HUES48 (cell line): ENCODE data around the gene CASK.

Source experiments
- H3K27ac ChIP-seq: one replicate; pipeline ENCODE4 v1.7.0; 2013; ENCODE audit warnings: low read depth, low read length, inconsistent platforms
- H3K27me3 ChIP-seq: 2 replicates; pipeline ENCODE4 v1.6.1; 2013; ENCODE audit warnings: mild to moderate bottlenecking, low read length; ENCODE audit not compliant: control insufficient read depth, insufficient read depth
- H3K36me3 ChIP-seq: 2 replicates; pipeline ENCODE4 v1.6.1; 2013; ENCODE audit warnings: low read length; ENCODE audit not compliant: control insufficient read depth, insufficient read depth
- H3K4me1 ChIP-seq: 2 replicates; pipeline ENCODE4 v1.6.1; 2013; ENCODE audit warnings: mild to moderate bottlenecking, low read length; ENCODE audit not compliant: control insufficient read depth, insufficient read depth
- H3K4me3 ChIP-seq: 2 replicates; pipeline ENCODE4 v1.5.1; 2013; ENCODE audit warnings: mild to moderate bottlenecking, low read depth, low read length
- H3K9ac ChIP-seq: 2 replicates; pipeline ENCODE4 v1.6.1; 2013; ENCODE audit warnings: mild to moderate bottlenecking, low read depth, low read length, moderate library complexity
- H3K9me3 ChIP-seq: 2 replicates; pipeline ENCODE4 v1.6.1; 2013; ENCODE audit warnings: low read length; ENCODE audit not compliant: control insufficient read depth, insufficient read depth

The CASK gene

DNA sequence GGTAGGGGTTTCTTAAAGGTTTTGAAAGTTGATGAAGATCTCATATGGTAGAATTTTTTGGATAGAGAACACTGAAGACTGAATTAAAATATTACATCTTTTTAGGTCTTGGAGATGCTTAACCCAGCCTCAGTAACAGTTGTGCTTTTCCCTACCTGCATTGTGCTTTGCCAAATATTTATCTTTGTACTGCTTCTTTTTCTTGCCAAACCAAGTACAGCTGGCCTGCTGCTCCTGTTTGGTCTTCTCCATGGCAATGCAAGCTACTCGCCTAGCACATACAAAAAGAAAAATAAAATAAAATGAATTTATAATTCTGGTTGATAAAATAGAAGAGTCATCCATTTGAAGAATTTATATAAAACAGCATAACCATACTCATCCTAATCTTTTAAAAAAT lies 380.8 kb downstream of the CASK start:
- Histone ChIP-seq H3K4me3 (no peak overlapping the region), H3K27me3 (no peaks in the 10 kb centered on the region), H3K9me3 (no peaks in the 10 kb centered on the region), H3K36me3 (peaks cover 16% of the 10 kb centered on the region; the same call in 1 of the 2 replicates), H3K27ac (no peak overlapping the region), H3K4me1 (no peaks in the 10 kb centered on the region), H3K9ac (no peak overlapping the region)

DNA sequence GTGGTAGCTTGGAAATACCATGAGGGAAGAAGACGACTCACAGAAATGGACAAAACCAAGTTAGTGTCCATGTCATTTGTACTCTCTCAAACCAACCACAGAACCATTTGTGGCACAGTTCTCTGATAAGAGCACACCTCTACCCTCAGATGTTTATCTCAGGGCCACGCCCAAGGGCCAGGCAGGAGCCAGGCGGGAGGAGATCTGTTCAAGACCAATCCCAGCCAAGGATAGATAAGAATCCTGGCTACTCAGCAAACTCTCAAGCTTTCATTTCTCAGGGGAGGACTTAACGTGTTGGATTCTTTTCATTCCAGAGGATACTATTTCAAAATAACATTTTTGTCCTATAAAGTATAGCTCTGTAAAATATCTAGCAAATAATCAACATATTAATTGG lies 381.2 kb downstream of the CASK start:
- Histone ChIP-seq H3K9ac (no peak overlapping the region), H3K27me3 (no peaks in the 10 kb centered on the region), H3K4me1 (no peaks in the 10 kb centered on the region), H3K4me3 (no peak overlapping the region), H3K36me3 (peaks cover 16% of the 10 kb centered on the region; the same call in 1 of the 2 replicates), H3K27ac (no peak overlapping the region), H3K9me3 (no peaks in the 10 kb centered on the region)

DNA sequence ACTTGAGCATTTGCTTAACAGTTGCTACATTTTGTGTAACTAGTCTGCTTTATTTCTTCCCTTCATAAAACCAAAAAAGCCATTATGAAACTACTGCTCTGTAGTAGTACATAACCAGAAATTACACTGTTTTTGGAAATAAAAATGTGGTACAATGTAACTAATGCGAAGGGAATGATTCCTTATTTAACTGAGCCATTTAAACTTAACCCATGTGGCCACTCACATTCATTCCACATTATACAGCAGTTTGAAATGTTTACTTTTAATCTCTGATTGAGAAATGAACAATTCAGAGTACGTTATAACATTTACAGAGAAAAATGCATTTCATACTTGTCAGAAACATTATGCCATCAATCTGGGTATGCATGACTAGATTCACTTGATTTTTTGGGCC lies 382.0 kb downstream of the CASK start:
- Histone ChIP-seq H3K27ac (no peak overlapping the region), H3K4me3 (no peak overlapping the region), H3K27me3 (no peaks in the 10 kb centered on the region), H3K36me3 (peaks cover 16% of the 10 kb centered on the region; the same call in 1 of the 2 replicates), H3K9me3 (no peaks in the 10 kb centered on the region), H3K9ac (no peak overlapping the region), H3K4me1 (no peaks in the 10 kb centered on the region)

DNA sequence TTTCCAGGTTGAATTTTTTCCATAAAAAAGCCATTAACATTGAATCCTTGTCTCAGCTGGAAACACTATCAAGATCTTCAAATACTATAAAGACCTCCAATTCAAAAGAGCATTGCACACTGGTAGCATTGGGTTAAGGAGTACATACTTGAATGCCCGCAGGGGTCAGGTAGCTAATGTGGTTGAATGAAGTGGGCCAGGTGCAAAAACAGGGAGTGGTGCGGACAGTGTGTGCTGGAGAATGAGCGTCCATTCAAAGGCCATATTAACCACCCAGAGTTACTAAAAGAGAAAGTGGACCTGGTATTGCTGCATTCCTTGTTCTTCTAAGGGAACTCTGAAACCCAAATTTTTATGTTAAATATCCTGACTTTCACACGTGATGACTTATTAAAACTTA lies 384.6 kb downstream of the CASK start:
- H3K4me1 ChIP-seq: no peaks in the 10 kb centered on the region
- no peaks in the 10 kb centered on the region for H3K27me3 ChIP-seq
- no peak overlapping the region for H3K27ac ChIP-seq
- no peaks in the 10 kb centered on the region for H3K9me3 ChIP-seq
- no peak overlapping the region for H3K4me3 ChIP-seq
- H3K9ac ChIP-seq: no peak overlapping the region
- peaks cover 19% of the 10 kb centered on the region; the same call in 1 of the 2 replicates for H3K36me3 ChIP-seq

DNA sequence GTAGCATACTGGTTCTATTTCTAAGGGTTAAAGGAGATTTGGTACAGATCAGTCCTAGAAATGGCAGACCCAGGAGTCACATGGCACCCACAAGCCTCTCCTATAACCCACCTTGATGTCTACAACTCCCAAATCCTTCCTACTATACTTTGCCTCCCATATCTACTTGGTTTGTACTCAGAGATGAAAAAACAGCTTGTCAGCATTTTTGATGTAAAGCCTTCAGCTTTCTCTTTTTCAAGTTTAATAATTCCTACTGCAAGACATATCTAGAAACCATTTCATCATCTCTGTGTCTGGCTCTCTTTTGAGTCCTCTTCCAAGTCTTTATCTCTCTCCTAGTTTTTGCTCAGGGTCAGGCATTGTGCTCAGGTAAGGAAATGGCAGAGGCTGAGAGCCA lies 393.3 kb downstream of the CASK start:
- Histone ChIP-seq H3K9me3 (no peaks in the 10 kb centered on the region), H3K27me3 (no peaks in the 10 kb centered on the region), H3K27ac (no peak overlapping the region), H3K4me1 (no peaks in the 10 kb centered on the region), H3K4me3 (no peak overlapping the region), H3K36me3 (peaks cover 35% of the 10 kb centered on the region), H3K9ac (no peak overlapping the region)

DNA sequence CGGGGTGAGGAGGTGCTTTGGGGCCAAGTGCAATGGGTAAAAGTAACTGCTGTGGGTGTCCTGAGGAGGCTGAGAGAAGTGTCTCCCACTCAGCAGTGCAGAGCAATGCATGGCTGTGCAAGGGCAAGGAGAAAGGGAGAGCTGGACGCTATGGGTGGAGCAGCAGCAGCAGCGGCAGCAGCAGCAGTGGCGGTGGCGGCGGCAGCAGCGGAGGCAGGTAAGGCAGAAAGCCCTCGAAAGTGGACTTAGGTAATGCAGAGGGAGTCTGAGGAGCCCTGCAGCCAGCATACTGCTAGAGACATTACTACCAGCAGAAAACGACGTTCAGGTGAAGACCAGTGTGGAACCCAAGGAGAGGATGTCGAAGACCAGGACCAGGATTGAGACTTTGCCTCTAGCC lies 394.1 kb downstream of the CASK start:
- no peak overlapping the region for H3K4me3 ChIP-seq
- no peak overlapping the region for H3K9ac ChIP-seq
- no peaks in the 10 kb centered on the region for H3K27me3 ChIP-seq
- H3K9me3 ChIP-seq: no peaks in the 10 kb centered on the region
- H3K4me1 ChIP-seq: no peaks in the 10 kb centered on the region
- peaks cover 32% of the 10 kb centered on the region for H3K36me3 ChIP-seq
- no peak overlapping the region for H3K27ac ChIP-seq

DNA sequence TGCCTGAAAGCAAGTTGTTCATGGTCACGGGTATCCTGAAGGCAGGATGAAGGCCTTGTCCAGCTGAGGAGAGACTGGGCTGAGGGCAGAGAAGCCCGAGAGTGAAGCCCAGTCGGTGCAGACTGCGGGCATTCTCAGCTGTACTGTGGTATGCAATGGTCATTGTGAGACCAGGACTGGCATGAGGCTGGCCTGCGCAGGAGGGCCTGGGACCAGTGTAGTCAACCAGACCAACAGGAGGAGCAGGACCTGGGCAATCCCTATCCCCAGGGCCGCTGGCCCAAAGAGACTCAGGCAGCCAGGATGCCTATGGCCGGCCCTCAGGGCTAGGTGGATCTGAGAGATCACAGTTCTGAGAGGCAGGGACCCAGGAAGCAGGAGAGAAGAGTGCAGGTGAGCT lies 394.6 kb downstream of the CASK start:
- no peak overlapping the region for H3K4me3 ChIP-seq
- H3K4me1 ChIP-seq: no peaks in the 10 kb centered on the region
- H3K36me3 ChIP-seq: peaks cover 33% of the 10 kb centered on the region
- H3K9ac ChIP-seq: no peak overlapping the region
- H3K9me3 ChIP-seq: no peaks in the 10 kb centered on the region
- no peaks in the 10 kb centered on the region for H3K27me3 ChIP-seq
- no peak overlapping the region for H3K27ac ChIP-seq

DNA sequence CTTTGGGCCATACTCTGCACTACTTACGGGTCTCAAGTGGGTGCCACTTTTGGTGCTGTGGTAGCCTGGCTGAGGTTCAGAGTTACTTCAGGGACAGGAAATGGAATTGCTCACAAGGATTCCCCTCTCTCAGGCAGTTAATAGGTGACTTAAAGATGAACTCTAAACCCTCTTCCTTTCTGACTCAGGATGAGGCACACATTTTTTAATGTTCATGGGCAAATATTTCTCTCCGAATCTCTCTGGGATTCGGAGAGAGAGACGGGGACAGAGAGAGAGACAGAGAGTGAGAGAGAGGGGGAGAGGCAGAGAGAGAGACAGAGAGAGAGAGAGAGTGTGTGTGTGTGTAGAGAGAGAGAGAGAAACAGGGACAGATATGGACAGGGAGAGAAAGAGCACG lies 396.4 kb downstream of the CASK start:
- Histone ChIP-seq H3K4me1 (peaks cover 6% of the 10 kb centered on the region), H3K27me3 (no peaks in the 10 kb centered on the region), H3K4me3 (no peak overlapping the region), H3K9ac (no peak overlapping the region), H3K27ac (no peak overlapping the region), H3K9me3 (no peaks in the 10 kb centered on the region), H3K36me3 (peaks cover 42% of the 10 kb centered on the region)

DNA sequence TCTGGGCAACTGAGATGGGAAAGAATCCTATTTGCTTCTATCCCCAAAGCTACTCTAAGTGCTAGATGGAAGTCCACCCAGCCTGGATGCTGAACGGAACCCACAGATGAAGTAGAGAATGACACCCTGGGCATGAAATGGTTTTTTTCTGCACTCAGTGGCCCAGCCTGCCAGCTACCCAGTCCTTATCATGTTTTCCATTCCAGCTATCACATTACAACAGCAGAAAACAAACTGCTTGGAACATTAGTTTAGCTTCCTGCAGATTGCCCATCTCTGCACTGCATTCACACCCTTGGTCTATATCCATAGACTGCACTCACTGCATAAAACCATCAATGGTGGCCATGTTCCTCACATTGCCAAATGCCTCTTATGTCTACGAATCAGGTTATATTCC lies 397.1 kb downstream of the CASK start:
- Histone ChIP-seq H3K4me1 (peaks cover 13% of the 10 kb centered on the region), H3K27me3 (no peaks in the 10 kb centered on the region), H3K36me3 (peaks cover 42% of the 10 kb centered on the region), H3K4me3 (no peak overlapping the region), H3K27ac (no peak overlapping the region), H3K9ac (no peak overlapping the region), H3K9me3 (no peaks in the 10 kb centered on the region)

DNA sequence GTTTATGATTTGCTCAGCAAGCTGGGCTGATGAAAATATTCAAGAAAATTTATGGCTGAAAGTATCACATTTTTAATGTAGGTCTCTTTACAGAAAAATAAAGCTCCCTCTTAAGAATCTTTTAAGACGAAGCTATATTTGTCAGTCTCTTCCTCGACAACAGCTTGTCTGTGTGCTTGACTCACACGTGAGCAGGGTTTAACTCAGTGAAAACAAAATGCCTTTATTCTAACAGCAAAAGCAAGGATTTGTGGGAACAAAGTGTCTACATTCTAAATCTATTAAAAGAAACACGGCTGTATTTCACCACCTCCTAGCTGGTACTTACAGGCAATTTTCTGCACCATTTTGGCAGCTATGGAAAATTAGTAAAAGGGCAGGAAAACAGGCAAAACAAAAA lies 400.7 kb downstream of the CASK start:
- H3K27ac ChIP-seq: no peak overlapping the region
- H3K4me1 ChIP-seq: peaks cover 18% of the 10 kb centered on the region

DNA sequence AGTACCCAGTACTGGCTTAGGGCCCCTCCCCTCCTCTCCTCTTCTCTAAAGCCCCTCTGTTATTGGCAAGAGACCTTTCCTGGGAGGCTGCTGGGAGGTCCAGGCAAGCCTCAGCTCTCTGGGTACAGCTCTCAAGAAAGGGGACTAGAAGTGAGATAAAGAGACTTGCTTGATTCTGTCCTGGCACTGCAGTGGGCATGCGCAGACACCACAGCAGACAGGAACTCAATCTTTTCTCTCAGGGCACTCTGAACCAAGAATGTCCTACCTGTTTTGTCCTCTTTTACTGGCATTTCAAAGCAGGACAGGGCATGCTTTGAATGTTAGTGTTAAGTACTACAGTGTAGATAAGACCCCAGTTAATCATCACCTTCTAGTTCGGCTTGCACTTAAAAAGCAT lies 401.3 kb downstream of the CASK start:
- H3K36me3 ChIP-seq: peaks cover 24% of the 10 kb centered on the region
- H3K27me3 ChIP-seq: no peaks in the 10 kb centered on the region
- H3K27ac ChIP-seq: no peak overlapping the region
- peaks cover 21% of the 10 kb centered on the region for H3K4me1 ChIP-seq
- no peaks in the 10 kb centered on the region for H3K9me3 ChIP-seq
- H3K9ac ChIP-seq: no peak overlapping the region
- H3K4me3 ChIP-seq: no peak overlapping the region

More for the DNA sequence above, 400.7 kb downstream of the CASK start:
- Histone ChIP-seq H3K36me3 (peaks cover 24% of the 10 kb centered on the region), H3K9ac (no peak overlapping the region), H3K4me3 (no peak overlapping the region), H3K9me3 (no peaks in the 10 kb centered on the region), H3K27me3 (no peaks in the 10 kb centered on the region)

DNA sequence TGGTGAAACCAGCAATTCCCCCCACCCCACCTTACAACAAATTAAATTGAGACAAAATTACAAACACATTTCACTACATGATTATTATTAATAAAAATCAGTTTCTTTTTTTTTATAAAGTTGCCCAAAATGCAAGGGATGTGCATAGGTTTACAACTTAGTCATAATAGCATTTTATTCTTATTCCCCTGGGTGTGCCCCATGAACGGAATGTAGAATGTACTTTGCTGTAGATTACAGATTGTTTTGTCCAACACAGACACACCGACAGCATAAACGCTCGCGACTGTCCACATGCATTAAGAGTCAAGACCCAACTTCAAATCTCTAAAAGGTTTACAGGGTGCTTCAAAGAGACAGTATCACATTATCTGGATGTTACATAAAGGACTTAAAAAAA lies 403.9 kb downstream of the CASK start:
- H3K9ac ChIP-seq: no peak overlapping the region
- H3K27me3 ChIP-seq: no peaks in the 10 kb centered on the region
- H3K27ac ChIP-seq: no peak overlapping the region
- H3K4me1 ChIP-seq: peaks cover 31% of the 10 kb centered on the region
- H3K36me3 ChIP-seq: peaks cover 20% of the 10 kb centered on the region
- H3K9me3 ChIP-seq: no peaks in the 10 kb centered on the region
- no peak overlapping the region for H3K4me3 ChIP-seq
